HG03571 (cell line): ENCODE results near the gene TRAF5.

ENCODE experiments used
- ATAC-seq: cut with Tn5 transposase; IDR thresholded peaks from one replicate; pipeline ENCODE4 v1.9.1; 2021; ENCODE audit not compliant: unreplicated experiment

The TRAF5 gene

GRCh38 chr1:211416628-211417323 lies 90.1 kb downstream of the TRAF5 start:
- peak; percentile 7 for ATAC-seq

DNA sequence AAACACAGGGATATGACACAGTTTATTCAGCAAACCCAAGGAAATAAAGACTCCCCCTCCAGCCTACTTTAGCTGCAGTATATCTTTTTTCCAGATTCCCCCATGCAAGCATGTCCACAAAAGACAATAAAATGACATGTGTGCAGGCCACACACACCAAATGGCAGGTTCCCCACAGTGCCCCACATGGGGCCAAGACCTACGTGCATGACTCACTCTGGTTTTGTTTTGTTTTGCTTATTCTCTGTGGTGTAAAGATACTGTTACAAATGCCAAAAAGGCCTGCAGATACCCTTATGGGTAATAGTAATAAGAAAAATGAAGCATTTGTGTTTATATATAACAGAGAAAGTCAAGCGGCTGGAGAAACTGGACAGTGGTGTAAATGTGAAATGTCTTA lies 93.8 kb downstream of the TRAF5 start:
- ATAC-seq: no peak

DNA sequence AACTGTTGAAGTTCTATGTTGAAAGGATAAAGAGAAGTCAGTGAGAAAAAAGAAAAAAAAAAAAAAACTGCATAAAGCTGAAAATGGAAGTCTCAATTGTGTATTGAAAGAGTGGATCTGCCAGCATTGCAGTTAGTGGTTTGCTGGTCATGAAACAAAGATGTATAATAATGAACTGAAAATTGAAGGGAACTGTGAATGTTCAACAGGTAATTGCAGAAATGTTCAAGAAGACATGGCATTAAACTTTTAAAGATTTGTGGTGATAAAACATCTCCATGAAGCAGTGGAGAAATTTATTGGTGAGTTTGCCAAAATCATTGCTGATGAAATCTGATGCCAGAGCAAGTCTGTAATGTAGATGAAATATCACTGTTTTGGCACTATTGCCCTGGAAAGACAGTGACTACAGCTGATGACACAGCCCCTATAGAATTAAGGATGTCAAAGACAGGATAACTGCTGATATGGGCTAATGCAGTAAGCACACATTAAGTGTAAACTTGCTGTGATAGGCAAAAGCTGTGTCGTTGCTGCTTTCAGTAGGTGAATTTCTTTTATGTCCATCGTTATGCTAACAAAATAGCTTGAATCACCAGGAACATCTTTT lies 94.3 kb downstream of the TRAF5 start:
- ATAC-seq: no peak

- ATAC-seq: no peak
Measured at GRCh38 chr1:211424018-211424417, 97.4 kb downstream of the TRAF5 start.
